Brain pericyte (primary cell): ENCODE data around the gene KRTAP7-1.

Experiments
- DNase-seq: peaks from one replicate; pipeline ENCODE4 v3.0.0-alpha.2; 2012; ENCODE audit warnings: low read depth, low spot score

Gene KRTAP7-1, protein sequence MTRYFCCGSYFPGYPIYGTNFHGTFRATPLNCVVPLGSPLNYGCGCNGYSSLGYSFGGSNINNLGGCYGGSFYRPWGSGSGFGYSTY

DNA sequence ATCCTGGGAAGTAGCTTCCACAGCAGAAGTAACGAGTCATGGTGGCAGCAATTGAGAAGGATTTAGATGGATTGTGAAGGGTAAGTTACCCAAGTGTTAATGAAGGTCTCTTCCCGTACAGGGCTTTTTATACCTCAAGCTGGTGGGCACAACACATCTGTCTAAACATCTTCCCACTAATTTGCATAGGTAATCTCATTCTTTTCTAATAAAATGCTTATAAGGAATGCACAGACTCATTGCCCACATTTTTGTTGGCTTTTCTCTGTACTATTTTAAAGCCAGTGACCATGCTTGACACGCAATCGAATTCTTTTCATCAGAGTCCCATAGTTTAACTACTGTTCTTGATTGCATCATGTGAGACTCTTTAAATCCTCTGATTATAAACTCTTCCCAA lies at the start of gene KRTAP7-1:
KRTAP7-1 (minus strand) TSS at position 101 of the 400 bp plus-strand sequence; CDS start at position 40, 61 bp downstream.
- DNase-seq: no peak

DNA sequence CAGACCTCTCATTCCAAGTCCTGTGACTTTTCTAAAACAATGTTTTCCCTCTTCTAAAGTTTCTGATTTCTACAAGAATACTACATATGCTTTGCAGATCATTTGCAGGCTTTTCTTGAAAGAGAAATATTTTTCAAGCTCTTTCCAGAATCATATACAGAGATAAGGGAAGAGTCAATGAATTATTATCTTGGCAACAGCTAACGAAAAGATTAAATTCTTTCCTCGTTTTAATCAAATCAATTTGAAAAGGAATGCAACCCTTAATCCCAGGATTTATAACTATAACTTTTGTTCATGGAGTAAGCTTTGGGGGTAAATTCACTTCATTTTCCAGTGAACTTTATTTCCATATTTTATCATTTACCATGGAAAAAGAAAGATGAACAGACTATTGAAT lies 45.0 kb upstream of the KRTAP7-1 start:
- DNase-seq: no peak

DNA sequence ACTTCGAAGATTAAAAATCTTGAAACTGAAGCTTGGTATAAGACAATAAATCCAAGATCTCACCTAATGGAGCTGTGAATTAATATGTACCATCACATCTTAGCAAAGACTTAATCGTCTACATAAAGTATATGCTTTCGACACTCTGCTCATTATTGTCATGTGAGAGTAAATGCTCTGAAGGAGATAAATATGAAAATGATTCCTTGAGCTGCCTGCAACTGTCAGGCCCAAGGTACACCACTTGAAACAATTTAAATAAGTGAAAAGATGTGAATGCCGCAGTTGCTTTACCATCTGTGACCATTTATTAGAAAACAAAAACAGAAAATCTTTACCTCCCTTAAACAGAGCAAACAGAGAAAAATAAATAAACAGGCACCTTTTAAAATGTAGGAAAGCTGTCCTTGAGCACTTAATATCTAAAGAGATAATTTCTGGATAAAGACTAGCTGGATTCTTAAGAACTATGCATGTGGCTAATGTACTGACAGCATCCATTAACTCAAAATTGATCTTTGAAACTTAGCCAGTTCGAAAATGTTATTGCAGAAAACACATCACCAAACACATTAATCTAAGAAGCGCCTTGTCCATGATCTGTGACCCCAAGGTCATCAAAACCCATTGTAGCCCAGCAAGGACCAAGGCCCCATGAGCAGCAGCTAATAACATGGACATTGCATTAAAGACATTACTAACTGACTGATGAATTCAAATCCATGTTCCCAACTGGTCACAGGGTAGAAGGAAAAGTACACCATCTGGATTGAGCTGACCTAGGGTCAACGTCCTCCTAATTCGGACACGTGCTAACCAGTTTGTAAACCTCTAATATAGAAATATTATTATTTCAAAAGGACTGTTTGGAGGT lies 18.3 kb upstream of the KRTAP7-1 start:
- DNase-seq: no peak

DNA sequence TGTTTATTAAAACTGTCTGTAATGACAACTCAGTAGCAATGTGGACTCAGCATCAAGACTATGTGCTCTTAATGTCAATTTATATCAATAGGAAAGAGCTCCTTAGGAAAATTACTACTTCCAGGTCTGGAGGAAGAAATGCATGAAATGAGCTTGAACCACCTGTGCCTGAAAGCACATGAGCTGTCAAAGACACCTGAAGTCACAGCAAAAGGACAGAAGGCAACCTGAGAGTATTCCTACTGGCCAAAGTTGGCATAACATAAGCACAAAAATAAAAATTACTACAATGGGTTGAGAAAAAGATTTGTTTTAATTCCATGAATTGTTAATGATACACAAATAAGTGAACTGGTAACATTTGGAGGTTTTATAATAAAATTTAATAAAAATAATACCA lies 13.4 kb upstream of the KRTAP7-1 start:
- DNase-seq: no peak

DNA sequence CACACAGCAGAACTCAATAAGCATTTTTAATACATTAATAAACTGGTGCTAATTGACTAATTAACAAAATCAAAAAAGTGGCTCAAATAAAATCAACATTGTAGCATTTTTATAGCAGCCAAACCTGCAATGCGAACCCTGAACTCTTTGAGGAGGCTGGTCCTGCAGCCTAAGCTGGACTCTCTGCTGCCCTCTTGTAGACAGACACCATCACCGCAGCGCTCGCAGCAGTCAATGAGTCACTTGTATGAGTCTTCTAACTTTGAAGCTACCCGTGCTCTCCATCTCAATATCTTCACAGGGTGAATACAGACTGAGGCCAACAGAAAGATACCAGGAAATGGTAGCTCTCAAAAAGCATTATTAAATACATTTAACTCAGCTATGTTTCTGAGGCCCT lies 9.7 kb upstream of the KRTAP7-1 start:
- no peak for DNase-seq

DNA sequence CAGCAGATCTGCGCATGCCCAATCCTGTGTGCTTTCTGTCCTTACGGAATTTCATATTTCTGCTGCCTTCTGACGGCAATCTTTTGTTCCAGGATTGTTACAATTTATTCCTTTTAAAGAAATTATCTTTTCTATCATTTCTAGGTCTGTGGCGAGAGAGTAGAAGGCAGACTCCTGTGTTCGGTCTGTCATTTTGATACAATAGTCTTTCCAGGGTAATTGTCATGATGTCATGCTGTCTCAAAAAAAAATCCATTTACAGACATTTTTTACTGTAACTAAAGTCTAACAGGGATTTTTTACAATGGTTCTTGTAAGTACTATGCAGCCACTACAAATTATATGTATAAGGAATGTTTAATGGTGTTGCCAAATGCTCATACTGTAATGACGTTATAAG lies 9.0 kb upstream of the KRTAP7-1 start:
- no peak for DNase-seq

DNA sequence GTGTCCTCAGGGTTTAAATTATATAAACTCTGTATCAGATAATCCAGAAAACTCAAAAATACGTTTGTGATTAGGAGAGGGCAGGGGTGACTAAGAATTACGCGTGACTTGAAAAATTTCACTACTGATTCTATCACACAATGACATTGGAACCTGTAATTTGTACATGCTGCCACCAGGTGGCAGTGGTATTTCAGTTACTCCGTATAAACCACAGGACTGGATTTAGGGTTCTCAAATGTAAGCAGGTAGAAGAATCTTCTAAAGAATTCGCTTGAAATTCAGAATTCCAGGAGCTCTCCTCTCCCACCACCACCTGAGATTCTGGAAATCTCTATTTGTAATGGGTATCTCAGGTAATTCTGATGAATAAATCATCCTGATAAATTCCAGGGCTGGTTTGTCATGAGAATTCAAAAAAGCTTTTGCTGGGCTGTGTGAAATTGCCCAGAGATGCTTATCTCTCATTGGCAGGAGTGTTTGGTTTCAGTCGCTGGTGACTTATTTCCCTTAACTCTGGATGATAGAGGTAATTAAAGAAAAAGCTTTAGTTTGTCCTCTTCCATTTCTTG lies 1.7 kb upstream of the KRTAP7-1 start:
- no peak for DNase-seq

DNA sequence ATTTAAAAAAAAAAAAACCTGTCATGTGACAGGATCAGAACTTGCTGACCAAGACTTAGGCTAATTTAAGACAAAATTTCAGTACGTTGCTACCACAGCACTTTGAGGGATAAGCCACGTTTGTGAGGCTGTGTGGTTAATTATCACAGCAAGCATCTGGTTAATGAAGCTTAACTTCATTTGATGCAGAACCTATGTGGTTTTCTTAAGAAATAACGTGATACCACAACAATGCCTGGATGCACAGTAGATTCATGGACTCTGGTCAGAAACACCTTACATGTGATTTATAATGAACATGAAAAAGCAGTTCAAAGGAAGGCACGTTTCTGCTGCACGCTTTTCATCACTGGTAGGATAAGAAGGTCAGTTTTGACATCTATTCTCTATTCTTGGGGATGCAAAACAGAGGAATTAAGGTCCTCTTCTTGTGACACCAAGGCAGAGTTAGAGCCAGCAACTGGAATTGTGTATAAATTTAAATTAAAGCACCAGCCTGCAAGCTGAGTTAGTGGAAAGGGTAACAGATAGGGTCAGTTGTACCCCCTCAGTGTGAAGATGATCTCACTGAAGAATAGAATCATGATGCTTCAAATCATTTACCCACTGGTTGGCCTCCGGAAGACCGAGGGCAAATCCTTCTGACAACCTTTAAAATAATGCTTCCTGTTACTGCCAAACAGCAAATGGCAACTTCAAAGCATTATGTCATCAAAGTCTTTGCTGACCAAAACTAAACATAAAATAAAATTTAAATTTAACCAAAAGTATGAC lies 10.5 kb downstream of the KRTAP7-1 start:
- no peak for DNase-seq

DNA sequence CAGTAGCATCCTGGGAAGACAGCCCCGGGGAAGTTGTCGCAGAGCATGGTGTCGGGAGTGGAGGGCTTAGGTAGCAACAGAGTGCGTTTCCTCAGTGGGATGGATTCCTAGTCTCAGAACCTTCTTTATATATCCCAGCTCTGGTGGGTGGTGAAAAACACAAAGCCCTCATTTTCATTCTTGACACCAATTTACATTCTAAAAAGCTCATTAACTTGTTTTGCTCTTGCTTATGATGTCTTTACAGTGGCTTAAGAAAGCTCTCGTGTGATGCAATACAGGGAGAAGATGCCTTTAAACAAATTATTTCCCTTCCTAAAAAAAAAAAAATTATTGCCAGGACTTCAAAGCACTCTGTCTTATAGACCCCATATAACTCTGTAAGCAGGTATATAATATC lies 16.4 kb downstream of the KRTAP7-1 start, which contains the start of gene KRTAP8-1:
KRTAP8-1 (minus strand) TSS at position 101 of the 400 bp plus-strand sequence; CDS start at position 47, 54 bp downstream.
- DNase-seq: no peak

DNA sequence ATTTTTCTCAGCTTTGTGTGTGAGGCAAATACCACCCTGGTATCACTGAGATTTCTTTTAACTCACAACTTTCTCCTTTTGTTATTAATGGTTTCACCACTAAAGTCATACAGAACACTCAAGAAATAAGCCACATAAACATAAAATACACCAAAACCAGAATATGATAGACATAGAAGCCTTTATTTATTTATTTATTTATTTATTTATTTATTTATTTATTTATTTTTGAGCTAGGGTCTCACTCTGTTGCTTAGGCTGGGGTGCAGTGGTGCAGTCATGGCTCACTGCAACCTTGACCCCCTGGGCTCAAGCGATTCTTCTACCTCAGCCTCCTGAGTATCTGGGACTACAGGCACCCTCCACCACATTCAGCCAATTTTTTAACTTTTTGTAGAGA lies 29.0 kb downstream of the KRTAP7-1 start:
- no peak for DNase-seq

DNA sequence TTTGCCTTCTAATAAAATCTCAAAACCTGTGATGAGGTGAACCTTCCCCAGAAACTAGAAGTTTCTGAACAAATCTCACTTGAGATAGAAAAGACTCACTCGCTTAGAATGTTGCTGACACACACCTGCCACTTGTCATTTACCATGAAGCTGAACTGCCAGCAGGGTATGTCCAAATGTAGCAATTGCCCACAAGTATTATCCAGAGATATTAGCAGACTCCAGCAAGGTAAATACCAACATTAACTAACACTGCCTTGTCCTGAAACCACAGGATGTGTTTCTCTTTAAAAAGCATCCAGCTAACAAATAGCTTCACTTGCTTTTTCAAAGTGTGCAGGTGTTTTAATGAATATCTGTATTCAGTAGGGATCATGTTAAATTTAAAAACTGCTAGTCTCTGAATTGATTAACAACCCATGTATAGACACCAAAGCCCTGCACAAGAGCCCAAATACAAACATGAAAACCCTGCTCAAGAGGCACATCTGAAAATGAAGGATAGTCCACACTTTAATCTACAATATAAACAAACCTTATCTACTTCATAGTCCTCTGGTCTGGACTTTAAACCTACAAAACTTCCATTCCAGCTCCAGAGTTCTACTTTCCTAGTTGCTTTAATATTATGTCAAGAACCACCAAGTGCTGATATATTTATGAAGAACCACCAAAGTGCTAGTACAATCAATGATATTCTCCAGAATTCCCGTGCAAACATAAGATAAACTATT lies 35.8 kb downstream of the KRTAP7-1 start:
- DNase-seq: no peak

DNA sequence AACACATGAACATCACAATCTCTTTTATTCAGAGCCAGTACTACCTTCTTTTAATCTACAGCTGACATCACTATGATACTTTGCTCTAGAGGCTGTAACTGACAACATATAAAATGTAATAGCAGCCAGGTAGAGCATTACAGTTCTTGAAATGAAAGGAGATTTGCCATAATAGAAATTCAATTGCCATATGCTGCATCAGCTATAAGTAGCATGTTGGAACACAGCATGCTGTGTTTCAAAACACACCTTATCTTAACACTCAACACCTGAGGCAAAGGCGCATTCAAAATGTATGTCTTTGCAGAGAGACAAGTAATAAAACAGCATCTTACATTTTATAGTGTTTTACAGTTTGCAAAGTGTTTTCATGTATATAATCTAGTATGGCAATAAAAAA lies 50.3 kb downstream of the KRTAP7-1 start:
- no peak for DNase-seq
